Epithelial cell of esophagus (primary cell): ENCODE measurements around the gene BPGM.
A peak's percentile ranks its signal among the peaks of the same experiment; 100 is the strongest.

Experiments
- DNase-seq: peaks from one replicate; pipeline ENCODE4 v3.0.0; 2010; ENCODE audit warnings: low read depth
- H3K4me3 ChIP-seq: 2 replicates; pipeline ENCODE4 v1.5.1; 2011; ENCODE audit warnings: mild to moderate bottlenecking, low read length, control low read depth
- CTCF ChIP-seq: IDR thresholded peaks from 2 replicates; pipeline ENCODE4 v1.5.1; 2011; ENCODE audit warnings: low read depth, mild to moderate bottlenecking, low read length, control low read depth, inconsistent platforms; ENCODE audit not compliant: insufficient read depth; ENCODE audit errors: missing control alignments

Gene BPGM

GRCh38 chr7:134718211-134718875 lies 71.7 kb downstream of the BPGM start:
- TF ChIP-seq CTCF, result no peak
- no peak for DNase-seq
- H3K4me3 ChIP-seq, result no peak overlapping the region

GRCh38 chr7:134720091-134720935 lies 73.7 kb downstream of the BPGM start:
- H3K4me3 ChIP-seq, result no peak overlapping the region
- TF ChIP-seq CTCF, result no peak
- no peak for DNase-seq

DNA sequence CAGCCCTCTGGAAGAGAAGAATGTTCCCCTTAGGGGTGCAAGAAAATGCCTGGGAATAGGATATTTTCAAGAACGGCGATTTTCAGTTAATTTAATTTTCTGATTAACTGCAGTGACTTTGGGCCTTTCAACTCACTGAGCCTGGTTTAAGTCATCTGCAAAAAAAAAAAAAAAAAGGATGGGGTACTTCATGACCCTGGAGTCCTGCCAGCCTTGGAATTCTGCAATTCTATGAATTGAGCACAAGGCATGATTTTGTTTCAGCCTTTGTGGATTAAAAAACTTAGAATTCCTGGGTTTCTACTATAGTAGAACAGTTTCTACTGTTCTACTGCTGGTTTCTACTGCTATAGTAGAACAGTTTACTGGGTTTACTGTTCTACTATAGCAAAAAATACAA lies 74.5 kb downstream of the BPGM start:
- H3K4me3 ChIP-seq, result no peak overlapping the region
- no peak for TF ChIP-seq CTCF
- DNase-seq, result no peak

DNA sequence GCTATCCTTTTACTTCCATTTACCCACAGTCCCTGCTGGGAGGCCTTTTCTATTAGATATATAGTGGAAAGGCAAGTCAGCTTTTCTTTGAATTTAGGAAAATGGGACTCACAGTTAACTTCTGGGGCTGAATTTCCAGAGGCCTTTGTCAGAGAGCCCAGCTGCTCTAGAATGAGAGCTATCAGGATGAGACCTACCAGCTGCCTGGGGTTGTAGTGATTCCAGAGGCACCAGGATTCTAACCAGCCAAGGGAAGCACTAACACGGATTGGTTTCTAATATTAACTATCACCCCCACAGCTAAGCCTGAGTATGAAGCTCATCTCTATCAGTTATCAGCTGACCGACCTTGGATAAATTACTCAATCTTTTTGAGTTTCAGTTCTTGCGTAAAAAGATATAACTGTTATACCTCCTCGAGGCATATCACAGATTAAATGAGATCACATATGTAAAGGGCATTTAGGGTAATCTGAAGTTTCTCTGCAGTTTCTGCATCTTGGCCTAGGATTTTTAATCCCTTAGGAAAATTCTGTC lies 76.2 kb downstream of the BPGM start:
- no peak for TF ChIP-seq CTCF
- no peak for DNase-seq
- H3K4me3 ChIP-seq, result no peak overlapping the region

GRCh38 chr7:134723892-134724291 lies 77.2 kb downstream of the BPGM start:
- DNase-seq, result no peak
- TF ChIP-seq CTCF, result no peak
- no peak overlapping the region for H3K4me3 ChIP-seq

DNA sequence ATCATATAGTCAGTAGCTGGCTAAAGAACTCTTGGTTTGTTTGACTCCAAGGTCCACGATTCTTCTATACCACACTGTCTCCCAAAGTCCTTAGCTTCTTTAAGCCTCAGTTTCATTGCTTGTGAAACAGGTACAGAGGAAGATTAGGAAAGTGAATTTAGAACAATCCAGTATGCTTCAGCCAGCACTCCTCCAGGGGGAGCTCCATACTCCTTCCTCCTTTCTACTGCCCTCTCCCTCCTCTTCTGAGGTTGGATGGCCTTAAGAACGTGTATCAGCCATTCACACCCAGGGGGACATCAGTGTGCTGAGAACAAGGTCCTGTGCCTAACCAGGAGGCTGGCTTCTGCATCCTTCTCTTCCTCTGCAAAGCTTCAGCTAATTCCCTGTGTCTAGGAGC lies 78.0 kb downstream of the BPGM start:
- H3K4me3 ChIP-seq, result no peak overlapping the region
- TF ChIP-seq CTCF, result peak; percentile 77
- peak; percentile 70 for DNase-seq
